ENCODE measurements around the gene EDAR. TPM values are rescaled to one million over a fixed set of nuclear protein-coding genes. Genes with fewer than 3 reads are reported as not detected.

The EDAR gene
- polyA plus RNA-seq, 1 of the 3 experiments (the other 2 are of a cell fraction), result not detected

DNA sequence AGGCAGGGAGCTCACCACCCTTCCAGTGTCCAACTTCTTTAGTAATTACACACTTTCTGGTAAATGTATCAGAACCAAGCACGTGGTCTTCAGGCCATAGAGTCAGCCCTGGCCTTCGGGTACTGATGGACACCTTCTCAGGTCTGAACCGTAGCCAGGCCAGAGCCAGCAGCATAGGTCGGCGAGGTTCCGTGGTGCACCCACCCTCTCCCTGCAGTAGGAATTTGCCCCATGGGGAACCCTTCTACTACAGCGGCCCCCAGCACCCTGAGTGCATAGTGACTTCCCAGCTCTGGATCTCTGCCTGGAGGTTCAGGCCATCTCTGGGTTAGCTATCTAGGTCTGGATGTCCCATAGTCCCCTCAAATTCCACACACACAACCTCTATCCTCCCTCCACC is 61.6 kb downstream of the EDAR start:
- 63% methylated on average over 6 of the region's 7 CpGs for WGBS (ENCODE audit: low lambda C conversion rate)
- H3K27ac ChIP-seq (ENCODE audit: low read depth in 2 of 2, low read length in 1 of 2), result no peak overlapping the region
- CTCF ChIA-PET, result interaction anchor here (0.8 to 4.0 kb wide), 9 partner anchors 8 to 51 kb away, joined by 3 to 17 read pairs (median 9); no protein-coding TSS in a partner anchor
- no peaks in the 10 kb centered on the region for H3K36me3 ChIP-seq (replicated peaks in 1 of 2; ENCODE audit: control insufficient read depth in 1 of 2, insufficient read depth in 2 of 2, low read length in 1 of 2)
- peaks cover 0 to under 1% of the 10 kb centered on the region in 2 experiments; a peak in 1 of 4 replicates for H3K4me1 ChIP-seq (ENCODE audit: control insufficient read depth in 1 of 2, insufficient read depth in 2 of 2, low read depth in 1 of 2, low read length in 1 of 2)
- POLR2A ChIA-PET, result no interaction called here
- TF ChIP-seq REST (IDR thresholded peaks at IDR 0.05; ENCODE audit: low read depth, low read length) (no peak), USF1 (IDR thresholded peaks at IDR 0.05; ENCODE audit: borderline replicate concordance, low read depth) (no peak), JUND (IDR thresholded peaks at IDR 0.05) (no peak), ELF1 (IDR thresholded peaks at IDR 0.05) (no peak), GABPA (IDR thresholded peaks at IDR 0.05; ENCODE audit: low read depth) (no peak), EP300 (IDR thresholded peaks at IDR 0.05; ENCODE audit: borderline replicate concordance in 1 of 2, low read depth in 1 of 2, low read length in 1 of 2) (no peak), MXI1 (IDR thresholded peaks at IDR 0.05; ENCODE audit: low read depth, low read length) (no peak), NRF1 (IDR thresholded peaks at IDR 0.05; ENCODE audit: low read depth, low read length) (no peak), TAF1 (IDR thresholded peaks at IDR 0.05; ENCODE audit: borderline replicate concordance, low read depth, low read length) (no peak), FOXM1 (IDR thresholded peaks at IDR 0.05; ENCODE audit: low read depth) (no peak), MEF2A (IDR thresholded peaks at IDR 0.05; ENCODE audit: borderline replicate concordance, low read depth) (no peak), RAD21 (IDR thresholded peaks at IDR 0.05; ENCODE audit: low read length) (no peak), RFX5 (IDR thresholded peaks at IDR 0.05; ENCODE audit: low read length) (no peak), EZH2phosphoT487 (IDR thresholded peaks at IDR 0.05; ENCODE audit: borderline replicate concordance, low read depth) (no peak), YY1 (IDR thresholded peaks at IDR 0.05; ENCODE audit: low read depth) (no peak), PBX3 (IDR thresholded peaks at IDR 0.05) (no peak), FOXJ3 (CRISPR knock-in tag; IDR thresholded peaks at IDR 0.05) (no peak), FOSL2 (IDR thresholded peaks at IDR 0.05; ENCODE audit: borderline replicate concordance, low read depth) (no peak)
- TF ChIP-seq, protein P1, sequence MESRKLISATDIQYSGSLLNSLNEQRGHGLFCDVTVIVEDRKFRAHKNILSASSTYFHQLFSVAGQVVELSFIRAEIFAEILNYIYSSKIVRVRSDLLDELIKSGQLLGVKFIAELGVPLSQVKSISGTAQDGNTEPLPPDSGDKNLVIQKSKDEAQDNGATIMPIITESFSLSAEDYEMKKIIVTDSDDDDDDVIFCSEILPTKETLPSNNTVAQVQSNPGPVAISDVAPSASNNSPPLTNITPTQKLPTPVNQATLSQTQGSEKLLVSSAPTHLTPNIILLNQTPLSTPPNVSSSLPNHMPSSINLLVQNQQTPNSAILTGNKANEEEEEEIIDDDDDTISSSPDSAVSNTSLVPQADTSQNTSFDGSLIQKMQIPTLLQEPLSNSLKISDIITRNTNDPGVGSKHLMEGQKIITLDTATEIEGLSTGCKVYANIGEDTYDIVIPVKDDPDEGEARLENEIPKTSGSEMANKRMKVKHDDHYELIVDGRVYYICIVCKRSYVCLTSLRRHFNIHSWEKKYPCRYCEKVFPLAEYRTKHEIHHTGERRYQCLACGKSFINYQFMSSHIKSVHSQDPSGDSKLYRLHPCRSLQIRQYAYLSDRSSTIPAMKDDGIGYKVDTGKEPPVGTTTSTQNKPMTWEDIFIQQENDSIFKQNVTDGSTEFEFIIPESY (IDR thresholded peaks at IDR 0.05; ENCODE audit: borderline replicate concordance, low read depth), result no peak
- DNase-seq, result no peak
- H3K79me2 ChIP-seq (ENCODE audit: insufficient read depth), result no peaks in the 10 kb centered on the region
- no peaks in the 10 kb centered on the region for H3K9me2 ChIP-seq
- no peaks in the 10 kb centered on the region for H4K20me1 ChIP-seq (ENCODE audit: insufficient read depth)
- H3K27me3 ChIP-seq (ENCODE audit: insufficient read depth), result peaks cover 4% of the 10 kb centered on the region; the same call in 1 of the 2 replicates
- no peak overlapping the region for H2AFZ ChIP-seq (ENCODE audit: low read depth)
- H3K9me3 ChIP-seq, result no peaks in the 10 kb centered on the region
- H3K4me3 ChIP-seq (ENCODE audit: low read depth in 2 of 2, low read length in 1 of 2), result no peak overlapping the region
- H3F3A ChIP-seq (replicated peaks; ENCODE audit: insufficient read depth), result no peaks in the 10 kb centered on the region
- no peak overlapping the region for H3K4me2 ChIP-seq
- H3K9ac ChIP-seq, result no peak overlapping the region
